DOHH2 (cell line): ENCODE measurements around the gene GRAPL.
"Not testable (repeated sequence)": the region's sequence is repeated elsewhere in the genome, so short reads cannot be mapped to it uniquely, and the experiment has no call there.

Experiments
- H3F3A ChIP-seq: fragments of 200-600 bp; sonication (generic), shearing (Covaris generic); 2 replicates; pipeline ENCODE4 v1.6.0; 2016; ENCODE audit warnings: antibody characterized with exemption, mild to moderate bottlenecking; ENCODE audit not compliant: control insufficient read depth, insufficient read depth
- H3K27ac ChIP-seq: fragments of 200-600 bp; sonication (generic); 2 replicates; pipeline ENCODE4 v1.5.1; 2014; ENCODE audit warnings: low read depth, mild to moderate bottlenecking, low read length, moderate library complexity
- H3K27me3 ChIP-seq: fragments of 200-600 bp; sonication (generic); 2 replicates; pipeline ENCODE4 v1.6.1; 2014; ENCODE audit warnings: mild to moderate bottlenecking, low read length, mixed read lengths; ENCODE audit not compliant: control insufficient read depth
- H3K36me3 ChIP-seq: fragments of 200-600 bp; sonication (generic); 2 replicates; pipeline ENCODE4 v1.6.1; 2014; ENCODE audit warnings: mild to moderate bottlenecking, low read length, moderate library complexity, mixed read lengths; ENCODE audit not compliant: control insufficient read depth
- H3K4me1 ChIP-seq: fragments of 200-600 bp; sonication (generic); 2 replicates; pipeline ENCODE4 v1.6.1; 2014; ENCODE audit warnings: mild to moderate bottlenecking, low read length, mixed read lengths; ENCODE audit not compliant: control insufficient read depth
- H3K4me2 ChIP-seq: fragments of 200-600 bp; sonication (generic); 2 replicates; pipeline ENCODE4 v1.6.0; 2014; ENCODE audit warnings: mild to moderate bottlenecking, low read length, moderate library complexity
- H3K4me3 ChIP-seq: fragments of 200-600 bp; sonication (generic); 2 replicates; pipeline ENCODE4 v1.5.1; 2014; ENCODE audit warnings: mild to moderate bottlenecking, low read length, mixed read lengths
- H3K79me2 ChIP-seq: fragments of 200-600 bp; sonication (generic); 2 replicates; pipeline ENCODE4 v1.6.1; 2014; ENCODE audit warnings: mild to moderate bottlenecking, low read length, mixed read lengths; ENCODE audit not compliant: control insufficient read depth
- H3K9me2 ChIP-seq: fragments of 200-600 bp; sonication (generic); replicated peaks from 2 replicates; pipeline ENCODE4 v1.6.1; 2014; ENCODE audit warnings: mild to moderate bottlenecking, low read length, mixed read lengths; ENCODE audit not compliant: control insufficient read depth
- H3K9me3 ChIP-seq: fragments of 200-600 bp; sonication (generic); 2 replicates; pipeline ENCODE4 v1.6.1; 2014; ENCODE audit warnings: antibody characterized with exemption, low read length, mixed read lengths; ENCODE audit not compliant: control insufficient read depth, insufficient read depth
- H4K20me1 ChIP-seq: fragments of 200-600 bp; sonication (generic); 2 replicates; pipeline ENCODE4 v1.6.0; 2014; ENCODE audit warnings: low read depth, mild to moderate bottlenecking, antibody characterized with exemption, low read length, moderate library complexity; ENCODE audit not compliant: control insufficient read depth, insufficient read depth

GRAPL gene

DNA sequence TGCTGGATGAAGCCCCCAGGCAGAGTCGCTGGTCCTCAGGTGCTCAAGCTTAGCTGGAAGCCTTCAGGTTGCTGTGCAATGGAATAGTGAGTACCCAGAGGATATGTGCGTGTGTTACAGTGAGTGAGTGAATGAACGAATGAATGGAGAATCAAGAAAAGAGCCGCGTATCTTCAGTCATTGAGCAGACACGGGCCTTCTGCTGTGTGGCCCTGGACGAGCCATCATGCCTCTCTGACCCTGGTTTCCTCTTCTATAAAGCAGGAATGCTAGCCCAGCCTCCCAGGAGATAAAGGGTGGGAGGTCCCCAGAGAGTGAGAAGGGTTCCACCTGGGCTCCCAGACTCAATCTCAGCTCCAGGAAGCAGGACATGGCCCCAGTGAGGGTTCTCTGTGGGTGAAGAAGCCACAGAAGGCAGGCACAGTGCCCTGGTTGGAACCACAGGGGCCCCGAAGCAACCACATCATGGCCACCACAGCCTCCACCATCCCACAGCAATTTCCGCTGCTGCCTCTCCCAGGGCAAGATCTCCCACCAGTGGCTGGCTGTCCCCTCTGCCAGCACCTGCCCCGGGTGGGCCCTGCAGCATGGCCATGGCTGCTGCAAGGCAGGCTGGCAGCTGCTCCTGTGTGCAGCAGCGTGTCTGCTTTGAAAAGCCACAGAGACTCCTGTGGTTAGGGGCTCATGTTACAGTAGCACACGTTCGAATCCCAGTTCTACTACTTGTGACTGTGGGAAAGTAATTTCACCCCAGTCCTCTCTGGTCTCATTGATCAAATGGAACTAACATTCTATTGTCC, 34.1 kb downstream of the GRAPL start:
- not testable (repeated sequence) for H3K4me1 ChIP-seq, H3K4me2 ChIP-seq, H3K27ac ChIP-seq, H3F3A ChIP-seq, H3K79me2 ChIP-seq, H4K20me1 ChIP-seq, H3K36me3 ChIP-seq, H3K27me3 ChIP-seq, H3K9me3 ChIP-seq, H3K4me3 ChIP-seq, H3K9me2 ChIP-seq

DNA sequence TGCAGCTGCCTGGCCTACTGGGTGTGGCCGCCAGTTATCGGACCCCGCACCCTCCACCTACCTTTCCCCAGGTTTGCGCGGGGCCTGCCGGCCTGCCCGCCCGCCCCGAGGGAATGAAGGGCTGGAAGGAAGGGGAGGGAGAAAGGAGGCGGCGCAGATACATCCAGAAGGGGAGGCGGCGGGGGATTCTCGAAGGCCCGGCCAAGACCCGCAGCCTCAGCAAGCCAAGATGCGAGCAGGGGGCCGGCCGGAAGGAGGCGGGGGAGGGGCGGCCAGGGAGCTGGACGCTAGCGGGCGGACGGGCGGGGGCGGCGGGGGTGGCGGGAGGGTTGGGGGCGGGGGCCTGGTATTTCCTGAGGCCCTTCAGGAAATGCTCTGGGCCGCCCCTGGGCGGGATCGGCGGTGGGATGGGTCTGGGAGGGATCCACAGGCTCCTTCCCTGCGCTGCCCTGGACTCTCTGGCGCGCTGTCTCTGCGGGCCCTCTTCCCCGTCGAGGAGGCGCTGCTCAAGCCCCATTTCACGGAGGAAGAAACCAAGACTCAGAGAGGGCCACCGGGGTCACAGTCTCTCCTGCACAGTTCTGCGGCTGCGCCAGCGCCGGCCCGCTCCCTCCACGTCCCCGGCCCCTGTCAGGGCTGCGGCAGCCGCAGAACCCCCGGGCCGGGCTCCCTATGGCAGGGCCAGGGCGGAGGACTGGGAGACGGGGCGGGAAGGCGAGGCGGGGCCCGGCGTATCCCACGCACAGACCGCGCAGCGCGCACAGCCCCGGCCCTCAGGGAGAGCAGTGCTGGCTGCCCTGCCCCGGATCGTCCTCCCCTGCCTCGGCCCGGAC, 35.2 kb downstream of the GRAPL start:
- not testable (repeated sequence) for H3K36me3 ChIP-seq, H3K9me2 ChIP-seq, H4K20me1 ChIP-seq, H3F3A ChIP-seq, H3K4me3 ChIP-seq, H3K9me3 ChIP-seq, H3K4me1 ChIP-seq, H3K27ac ChIP-seq, H3K79me2 ChIP-seq, H3K4me2 ChIP-seq, H3K27me3 ChIP-seq

DNA sequence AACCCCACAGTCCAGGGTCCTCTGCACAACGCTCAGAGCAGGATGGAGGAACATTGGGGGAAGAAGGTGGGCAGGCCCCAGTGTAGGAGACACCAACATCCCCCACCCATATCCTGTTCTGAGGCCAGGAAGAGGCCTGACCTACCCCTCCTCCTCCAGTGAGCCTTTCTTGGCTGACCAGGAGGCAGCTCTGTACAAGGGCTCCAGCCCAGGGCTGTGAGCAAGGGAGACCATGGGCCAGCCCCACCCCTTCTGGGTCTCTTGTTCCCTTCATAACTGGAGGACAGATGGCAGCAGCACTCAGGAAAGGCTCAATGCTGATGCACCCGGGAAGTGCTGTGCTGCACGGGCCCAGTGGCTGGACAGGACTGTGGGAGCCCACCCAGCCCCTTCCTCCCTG, 47.0 kb downstream of the GRAPL start:
- not testable (repeated sequence) for H3F3A ChIP-seq, H3K4me1 ChIP-seq, H3K27ac ChIP-seq, H3K4me3 ChIP-seq, H4K20me1 ChIP-seq, H3K27me3 ChIP-seq, H3K9me2 ChIP-seq, H3K4me2 ChIP-seq, H3K9me3 ChIP-seq, H3K36me3 ChIP-seq, H3K79me2 ChIP-seq

DNA sequence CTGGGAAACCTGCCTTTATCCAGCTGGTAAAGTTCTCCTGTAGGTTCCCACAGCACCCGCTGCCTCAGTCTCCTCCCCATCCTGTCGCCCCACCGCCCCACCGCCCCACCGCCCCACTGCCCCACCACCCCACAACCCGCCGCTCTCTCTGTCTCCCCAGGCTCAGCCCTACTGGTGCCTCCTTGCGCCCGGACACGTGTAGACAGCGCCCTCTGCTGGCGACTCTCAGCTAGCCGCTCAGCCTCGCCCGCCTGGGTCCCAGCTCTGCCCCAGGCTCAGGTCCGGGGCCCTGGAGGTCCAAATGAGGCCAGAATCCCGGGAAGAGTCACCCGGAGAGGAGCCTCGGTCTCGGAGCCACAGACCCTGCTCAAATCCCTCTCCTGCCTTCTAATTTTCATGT, 48.0 kb downstream of the GRAPL start:
- not testable (repeated sequence) for H3K27ac ChIP-seq, H3K79me2 ChIP-seq, H4K20me1 ChIP-seq, H3F3A ChIP-seq, H3K9me2 ChIP-seq, H3K27me3 ChIP-seq, H3K4me3 ChIP-seq, H3K9me3 ChIP-seq, H3K36me3 ChIP-seq, H3K4me2 ChIP-seq, H3K4me1 ChIP-seq

DNA sequence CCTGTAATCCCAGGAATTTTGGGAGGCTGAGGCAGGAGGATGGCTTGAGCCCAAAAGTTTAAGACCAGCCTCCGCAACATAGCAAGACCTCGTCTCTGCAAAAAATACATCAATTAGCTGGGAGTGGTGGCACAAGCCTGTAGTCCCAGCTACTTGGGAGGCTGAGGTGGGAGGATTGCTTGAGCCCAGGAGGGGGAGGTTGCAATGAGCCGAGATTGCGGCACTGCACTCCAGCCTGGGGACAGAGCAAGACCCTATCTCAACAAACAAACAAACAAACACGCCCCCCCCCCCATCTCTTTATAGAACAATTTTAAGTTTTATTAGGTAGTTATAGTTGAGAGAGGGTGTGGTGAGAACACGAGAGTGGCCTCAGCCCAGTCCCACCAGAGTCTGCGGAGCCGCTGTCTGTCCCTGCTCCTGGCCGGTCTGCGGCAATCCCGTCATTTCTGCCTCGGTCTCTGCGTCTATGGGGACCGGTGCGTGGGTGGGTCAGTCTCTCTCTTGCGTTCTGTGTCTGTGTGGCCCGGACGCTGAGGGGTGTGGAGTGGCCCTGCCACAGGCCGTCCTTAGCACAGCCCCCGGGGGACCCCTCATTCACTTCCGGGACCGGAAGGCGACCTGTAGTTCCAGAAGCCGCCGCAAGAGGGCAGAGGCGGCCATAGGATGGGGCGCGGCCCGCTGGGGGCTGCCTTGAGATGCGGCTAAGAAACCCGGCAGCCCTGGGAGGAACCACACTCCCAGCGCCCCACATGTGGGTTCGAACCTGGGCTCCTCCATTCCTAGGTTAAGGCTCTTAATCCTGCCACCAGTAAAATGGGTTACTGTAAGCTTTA, 53.9 kb downstream of the GRAPL start:
- not testable (repeated sequence) for H3K27ac ChIP-seq, H3K4me1 ChIP-seq, H3K9me3 ChIP-seq, H3K4me2 ChIP-seq, H3K36me3 ChIP-seq, H3K27me3 ChIP-seq, H4K20me1 ChIP-seq, H3F3A ChIP-seq, H3K79me2 ChIP-seq, H3K4me3 ChIP-seq, H3K9me2 ChIP-seq

DNA sequence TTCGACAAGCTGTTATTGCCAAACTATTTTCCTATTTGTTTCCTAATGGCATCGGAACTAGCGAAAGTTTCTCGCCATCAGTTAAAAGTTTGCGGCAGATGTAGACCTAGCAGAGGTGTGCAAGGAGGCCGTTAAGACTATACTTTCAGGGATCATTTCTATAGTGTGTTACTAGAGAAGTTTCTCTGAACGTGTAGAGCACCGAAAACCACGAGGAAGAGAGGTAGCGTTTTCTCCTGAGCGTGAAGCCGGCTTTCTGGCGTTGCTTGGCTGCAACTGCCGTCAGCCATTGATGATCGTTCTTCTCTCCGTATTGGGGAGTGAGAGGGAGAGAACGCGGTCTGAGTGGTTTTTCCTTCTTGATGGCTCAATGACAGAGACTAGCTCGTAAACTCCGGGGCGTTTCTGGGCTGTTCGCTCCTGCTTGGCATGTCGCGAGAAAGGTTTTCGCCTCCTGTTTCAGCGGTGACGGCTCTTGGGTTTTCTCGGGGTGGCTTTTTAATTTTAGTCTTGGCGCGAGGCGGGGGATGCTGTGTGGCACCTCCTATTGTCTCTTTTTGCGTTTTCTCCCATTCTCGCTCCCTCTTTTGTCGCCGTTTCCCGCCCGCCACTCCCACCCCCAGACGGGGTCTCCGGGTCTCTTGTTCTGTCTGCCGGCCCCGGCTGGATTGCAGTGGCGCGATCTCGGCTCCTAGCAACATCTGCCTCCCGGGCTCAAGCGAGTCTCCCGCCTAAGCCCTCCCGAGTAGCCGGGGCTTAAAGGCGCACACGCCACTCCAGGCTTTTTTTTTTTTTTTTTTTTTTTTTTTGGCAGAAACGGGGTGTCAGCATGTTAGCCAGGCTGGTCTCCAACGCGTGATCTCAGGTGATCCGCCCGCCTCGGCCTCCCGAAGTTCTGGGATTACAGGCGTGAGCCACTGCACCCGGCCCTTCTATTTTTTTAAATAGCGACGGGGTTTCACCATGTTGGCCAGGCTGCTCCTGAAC, 60.8 kb downstream of the GRAPL start:
- not testable (repeated sequence) for H4K20me1 ChIP-seq, H3K4me1 ChIP-seq, H3F3A ChIP-seq, H3K79me2 ChIP-seq, H3K36me3 ChIP-seq, H3K4me2 ChIP-seq, H3K9me2 ChIP-seq, H3K27me3 ChIP-seq, H3K27ac ChIP-seq, H3K4me3 ChIP-seq, H3K9me3 ChIP-seq

DNA sequence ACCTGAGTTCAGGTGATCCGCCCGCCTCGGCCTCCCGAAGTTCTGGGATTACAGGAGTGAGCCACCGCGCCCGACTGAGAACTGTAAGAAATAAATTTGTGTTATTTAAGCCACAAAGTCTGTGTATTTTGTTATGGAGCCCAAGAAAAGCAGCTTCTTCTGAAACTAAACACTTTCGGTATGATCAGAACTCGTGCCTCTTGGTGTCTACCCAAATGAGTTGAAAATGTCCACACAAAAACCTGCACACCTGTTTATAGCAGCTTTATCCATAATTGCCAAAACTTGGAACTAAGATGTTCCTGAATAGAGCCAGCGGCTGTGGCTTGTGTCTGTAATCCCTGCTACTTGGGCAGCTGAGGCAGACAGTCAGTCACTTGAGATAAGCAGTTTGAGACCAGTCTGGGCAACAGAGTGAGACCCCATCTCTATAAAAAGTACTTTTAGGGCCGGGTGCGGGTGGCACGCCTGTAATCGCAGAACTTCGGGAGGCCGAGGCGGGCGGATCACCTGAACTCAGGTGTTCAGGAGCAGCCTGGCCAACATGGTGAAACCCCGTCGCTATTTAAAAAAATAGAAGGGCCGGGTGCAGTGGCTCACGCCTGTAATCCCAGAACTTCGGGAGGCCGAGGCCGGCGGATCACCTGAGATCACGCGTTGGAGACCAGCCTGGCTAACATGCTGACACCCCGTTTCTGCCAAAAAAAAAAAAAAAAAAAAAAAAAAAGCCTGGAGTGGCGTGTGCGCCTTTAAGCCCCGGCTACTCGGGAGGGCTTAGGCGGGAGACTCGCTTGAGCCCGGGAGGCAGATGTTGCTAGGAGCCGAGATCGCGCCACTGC, 61.7 kb downstream of the GRAPL start:
- not testable (repeated sequence) for H3K9me2 ChIP-seq, H3F3A ChIP-seq, H3K36me3 ChIP-seq, H3K4me2 ChIP-seq, H3K27me3 ChIP-seq, H3K27ac ChIP-seq, H3K9me3 ChIP-seq, H3K4me3 ChIP-seq, H4K20me1 ChIP-seq, H3K4me1 ChIP-seq, H3K79me2 ChIP-seq
